ENCODE results near the gene HERPUD1.

- TF ChIP-seq FOXK2 (IDR thresholded peaks at IDR 0.05) (no peak), ZNF384 (IDR thresholded peaks at IDR 0.05) (no peak), SUZ12 (IDR thresholded peaks at IDR 0.05) (no peak), SP1 (IDR thresholded peaks at IDR 0.05) (no peak), TARDBP (IDR thresholded peaks at IDR 0.05) (no peak), BHLHE40 (IDR thresholded peaks at IDR 0.05; ENCODE audit: borderline replicate concordance) (no peak), LEF1 (IDR thresholded peaks at IDR 0.05; ENCODE audit: borderline replicate concordance) (no peak), FOXA1 (IDR thresholded peaks at IDR 0.05) (no peak), L3MBTL2 (conservative IDR thresholded peaks at IDR 0.05) (no peak), ARNT (IDR thresholded peaks at IDR 0.05) (no peak), FOXM1 (IDR thresholded peaks at IDR 0.05; ENCODE audit: borderline replicate concordance) (no peak), NFRKB (IDR thresholded peaks at IDR 0.05) (no peak), ELF4 (IDR thresholded peaks at IDR 0.05) (no peak)
- TF ChIP-seq, protein P1, sequence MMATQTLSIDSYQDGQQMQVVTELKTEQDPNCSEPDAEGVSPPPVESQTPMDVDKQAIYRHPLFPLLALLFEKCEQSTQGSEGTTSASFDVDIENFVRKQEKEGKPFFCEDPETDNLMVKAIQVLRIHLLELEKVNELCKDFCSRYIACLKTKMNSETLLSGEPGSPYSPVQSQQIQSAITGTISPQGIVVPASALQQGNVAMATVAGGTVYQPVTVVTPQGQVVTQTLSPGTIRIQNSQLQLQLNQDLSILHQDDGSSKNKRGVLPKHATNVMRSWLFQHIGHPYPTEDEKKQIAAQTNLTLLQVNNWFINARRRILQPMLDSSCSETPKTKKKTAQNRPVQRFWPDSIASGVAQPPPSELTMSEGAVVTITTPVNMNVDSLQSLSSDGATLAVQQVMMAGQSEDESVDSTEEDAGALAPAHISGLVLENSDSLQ (IDR thresholded peaks at IDR 0.05): no peak
These were observed 21.8 kb upstream of the HERPUD1 start for GRCh38 chr16:56910112-56910511.
